GM21825 (cell line): ENCODE data around the gene PTEN.

Source experiments
- ATAC-seq: cut with Tn5 transposase; IDR thresholded peaks from one replicate; pipeline ENCODE4 v1.9.1; 2021; ENCODE audit warnings: mild to moderate bottlenecking, moderate library complexity; ENCODE audit not compliant: unreplicated experiment

PTEN gene

DNA sequence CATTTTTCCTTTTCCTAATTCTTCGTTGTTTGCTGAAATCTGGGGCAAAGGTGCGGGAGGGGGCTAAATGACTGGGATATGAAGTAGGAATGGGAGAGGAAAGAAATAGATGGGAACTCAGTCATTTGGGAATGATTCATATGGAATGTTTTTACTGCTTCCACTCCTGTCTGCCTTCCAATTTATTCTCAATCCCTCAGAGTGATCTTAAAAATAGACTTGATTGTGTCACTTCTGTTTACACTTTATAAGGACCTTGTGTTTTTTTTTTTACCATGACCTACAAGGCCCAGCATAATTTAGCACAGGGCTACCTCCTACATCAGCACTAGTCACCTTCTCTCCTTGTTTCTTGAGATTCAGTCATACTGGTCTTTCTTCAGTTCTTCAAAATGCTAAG, 97.9 kb downstream of the PTEN start:
- ATAC-seq, result no peak

DNA sequence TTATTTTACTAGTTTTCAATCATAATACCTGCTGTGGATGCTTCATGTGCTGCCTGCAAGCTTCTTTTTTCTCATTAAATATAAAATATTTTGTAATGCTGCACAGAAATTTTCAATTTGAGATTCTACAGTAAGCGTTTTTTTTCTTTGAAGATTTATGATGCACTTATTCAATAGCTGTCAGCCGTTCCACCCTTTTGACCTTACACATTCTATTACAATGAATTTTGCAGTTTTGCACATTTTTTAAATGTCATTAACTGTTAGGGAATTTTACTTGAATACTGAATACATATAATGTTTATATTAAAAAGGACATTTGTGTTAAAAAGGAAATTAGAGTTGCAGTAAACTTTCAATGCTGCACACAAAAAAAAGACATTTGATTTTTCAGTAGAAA, 103.0 kb downstream of the PTEN start:
- no peak for ATAC-seq

DNA sequence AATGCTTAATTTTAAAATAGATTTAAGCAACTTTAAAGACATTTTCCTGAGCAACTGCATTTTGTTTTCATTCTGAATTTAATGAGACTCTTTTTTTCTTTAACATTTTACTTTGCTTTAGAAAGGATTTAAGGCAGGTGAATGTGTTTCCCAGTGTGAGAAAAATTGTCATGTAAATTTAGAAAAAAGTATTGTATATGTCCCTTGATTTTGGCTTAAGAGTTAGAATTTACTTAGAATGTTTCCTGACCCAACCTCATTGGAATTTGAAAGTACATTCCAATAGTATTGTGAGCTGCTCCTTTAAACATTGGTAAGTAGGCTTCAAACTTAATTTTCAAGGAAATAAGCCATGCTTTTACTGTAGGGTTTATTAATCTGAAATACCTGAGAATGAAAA, 110.2 kb downstream of the PTEN start:
- ATAC-seq, result no peak

DNA sequence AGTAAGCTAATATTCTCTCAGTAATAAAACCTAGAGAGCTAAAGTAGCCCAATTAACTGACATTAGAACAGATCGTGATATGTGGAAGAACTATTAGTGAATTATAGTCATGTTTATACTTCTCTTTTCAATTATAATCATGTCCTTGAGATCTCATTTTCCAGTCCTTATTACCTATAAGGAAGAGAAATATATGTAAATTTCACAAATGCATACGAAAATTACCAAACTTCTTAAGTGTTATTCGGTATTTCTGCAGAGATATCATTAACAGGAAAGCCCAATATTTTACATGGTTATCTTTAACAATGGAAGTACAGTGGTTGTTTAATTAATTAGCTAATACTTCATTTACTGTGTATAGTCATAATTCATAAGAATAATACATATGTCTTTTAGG, 110.7 kb downstream of the PTEN start:
- ATAC-seq, result no peak

DNA sequence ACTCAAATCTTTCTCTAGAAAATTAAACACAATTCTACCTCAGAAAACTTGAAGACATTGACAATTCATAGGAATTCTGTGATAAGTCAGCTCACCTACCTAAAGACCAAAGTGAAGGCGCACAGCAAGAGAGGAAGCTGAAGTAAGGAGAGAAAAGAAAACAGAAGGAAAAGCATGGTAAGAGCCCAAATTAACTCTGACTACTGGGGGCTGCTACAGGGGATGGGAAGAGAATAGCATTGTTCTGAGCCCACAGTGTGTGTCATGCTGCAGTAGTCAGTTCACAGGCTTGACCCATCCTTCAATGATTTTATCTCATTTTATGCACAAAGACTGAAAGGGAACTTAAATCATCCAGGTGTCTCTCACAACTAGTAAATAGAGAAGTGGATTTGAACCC, 111.3 kb downstream of the PTEN start:
- ATAC-seq, result no peak

DNA sequence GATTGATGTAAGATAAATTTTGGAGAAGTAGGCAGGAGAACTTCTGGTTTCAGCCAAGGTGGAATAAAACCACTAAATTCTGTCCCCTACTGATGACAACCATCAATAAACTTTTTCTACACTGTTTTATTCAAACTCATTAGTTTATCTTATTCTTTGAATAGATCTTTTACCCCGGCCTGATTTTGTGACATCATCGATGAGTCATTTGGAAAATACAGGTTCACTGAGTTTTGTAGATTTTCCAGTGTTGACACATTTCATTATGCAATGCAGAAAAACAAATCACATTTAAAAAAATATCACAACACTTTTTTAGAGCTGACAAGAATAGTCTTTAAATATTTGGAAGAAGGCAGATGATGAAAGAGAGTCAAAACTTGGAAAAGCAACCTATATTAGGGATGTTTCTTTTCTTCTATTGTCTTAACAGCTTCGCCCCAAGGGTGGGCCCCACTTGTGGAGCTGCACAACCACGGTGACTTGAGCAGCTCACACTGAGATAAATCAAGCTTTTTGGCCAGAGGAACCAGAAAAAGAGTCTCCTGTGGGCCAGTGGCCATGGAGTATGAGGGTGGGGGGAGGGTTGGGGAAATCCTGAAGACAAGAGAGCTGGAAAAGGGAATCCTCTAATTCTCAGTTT, 112.8 kb downstream of the PTEN start:
- ATAC-seq, result no peak

DNA sequence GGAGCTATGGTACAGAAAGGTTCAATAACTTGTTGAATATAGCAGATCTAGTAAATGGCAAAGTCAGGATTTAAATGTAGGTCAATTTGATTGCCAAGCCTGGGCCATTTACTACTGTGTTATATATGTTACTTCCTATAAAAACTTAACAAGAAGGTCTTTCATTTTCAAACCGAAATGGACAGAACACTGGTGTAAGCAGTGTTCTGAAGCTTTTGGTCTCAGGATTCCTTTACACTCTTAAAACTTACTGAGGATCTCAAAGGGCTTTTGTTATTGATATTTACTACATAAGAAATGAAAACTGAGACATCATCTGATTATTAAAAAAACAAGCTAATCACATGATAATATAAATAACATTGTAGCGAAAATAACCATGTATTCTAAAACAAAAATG, 114.7 kb downstream of the PTEN start:
- ATAC-seq, result no peak

DNA sequence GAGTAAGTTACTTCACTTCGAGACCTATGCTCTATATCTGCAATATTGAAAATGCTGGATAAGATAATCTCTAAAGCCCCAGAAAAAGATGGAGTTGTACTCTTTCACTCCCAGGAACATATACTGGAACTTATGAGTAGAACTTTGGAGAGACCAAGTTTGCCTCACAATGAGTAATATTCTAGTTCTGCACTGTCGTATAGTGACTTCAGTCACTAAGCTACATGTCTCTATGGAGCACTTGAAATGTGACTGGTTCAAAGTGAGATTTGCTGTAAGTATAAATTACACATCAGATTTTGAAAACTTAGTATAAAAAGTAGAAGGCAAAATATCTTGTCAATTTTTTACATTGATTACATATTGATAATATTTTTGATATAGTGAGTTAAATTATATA, 116.4 kb downstream of the PTEN start:
- ATAC-seq, result no peak

DNA sequence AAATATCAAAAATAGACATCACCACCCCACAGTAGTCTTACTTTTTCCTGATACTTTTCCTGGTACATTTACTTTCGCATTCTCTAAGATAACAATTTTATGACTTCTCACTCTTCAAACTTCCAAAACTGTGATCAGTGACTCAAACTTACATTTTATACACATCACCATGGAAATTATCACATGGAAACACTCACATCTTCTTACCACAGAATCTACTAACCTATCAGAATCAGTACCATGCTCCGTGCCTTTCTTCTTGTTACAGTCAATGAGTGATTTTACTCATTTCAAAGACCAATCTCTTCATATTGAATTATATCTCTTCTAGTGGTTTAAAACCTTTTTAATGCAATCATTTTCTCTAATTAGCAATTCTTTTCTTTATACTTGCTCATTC, 120.3 kb downstream of the PTEN start:
- no peak for ATAC-seq

DNA sequence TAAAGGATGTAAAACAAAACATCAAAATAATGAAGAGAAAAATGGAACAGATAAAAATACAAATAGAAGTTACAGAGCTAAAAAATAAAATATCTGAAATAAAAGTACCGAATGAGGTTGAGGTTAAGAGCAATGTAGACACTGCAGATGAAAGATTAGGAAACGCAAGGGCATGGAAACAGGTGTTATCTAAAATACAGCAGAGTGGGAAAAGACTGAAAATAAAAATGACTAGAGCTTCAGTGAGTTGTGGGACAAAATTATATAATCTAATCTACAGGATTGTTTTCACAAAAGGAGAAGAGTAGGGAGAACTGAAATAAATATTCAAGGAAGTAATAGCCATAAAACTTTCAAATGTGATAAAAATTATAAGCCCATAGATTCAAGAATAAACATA, 123.8 kb downstream of the PTEN start:
- no peak for ATAC-seq

DNA sequence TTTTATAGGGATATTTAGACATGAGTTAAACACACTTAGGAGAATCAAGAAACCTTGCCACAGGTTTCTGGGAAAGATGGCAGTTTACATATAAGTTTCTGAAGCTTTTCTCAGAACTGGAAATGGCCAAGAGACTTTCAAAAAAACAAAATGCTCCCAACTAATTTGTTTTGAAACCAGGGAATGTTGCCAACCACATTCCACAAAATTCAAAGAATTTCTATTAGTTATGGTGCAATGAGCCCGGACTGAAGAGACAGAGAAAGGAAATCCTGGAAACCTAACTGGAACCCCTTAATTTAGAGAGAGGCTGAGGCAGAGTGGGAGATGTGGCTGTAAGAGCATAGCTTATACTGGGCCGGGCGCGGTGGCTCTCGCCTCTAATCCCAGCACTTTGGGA, 128.5 kb downstream of the PTEN start:
- no peak for ATAC-seq

DNA sequence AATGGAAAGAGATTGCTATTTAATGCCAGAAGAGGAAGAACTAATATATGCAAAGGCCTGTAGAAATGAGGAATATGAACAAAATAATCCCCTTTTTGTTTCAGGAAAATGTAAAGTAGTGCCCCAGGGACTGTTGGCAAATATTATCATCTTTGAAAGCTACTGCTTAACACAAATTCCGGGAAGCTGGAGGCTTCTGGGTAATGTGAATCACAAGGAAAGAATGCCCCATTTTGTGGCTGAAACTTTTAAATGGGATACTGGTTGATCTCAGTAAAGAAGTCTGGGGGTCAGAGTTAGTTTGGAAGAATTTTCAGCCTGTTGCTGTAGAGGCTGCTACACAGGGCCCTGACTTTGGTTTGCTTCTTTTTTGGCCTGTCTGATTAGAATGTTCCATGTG, 141.0 kb downstream of the PTEN start:
- no peak for ATAC-seq

DNA sequence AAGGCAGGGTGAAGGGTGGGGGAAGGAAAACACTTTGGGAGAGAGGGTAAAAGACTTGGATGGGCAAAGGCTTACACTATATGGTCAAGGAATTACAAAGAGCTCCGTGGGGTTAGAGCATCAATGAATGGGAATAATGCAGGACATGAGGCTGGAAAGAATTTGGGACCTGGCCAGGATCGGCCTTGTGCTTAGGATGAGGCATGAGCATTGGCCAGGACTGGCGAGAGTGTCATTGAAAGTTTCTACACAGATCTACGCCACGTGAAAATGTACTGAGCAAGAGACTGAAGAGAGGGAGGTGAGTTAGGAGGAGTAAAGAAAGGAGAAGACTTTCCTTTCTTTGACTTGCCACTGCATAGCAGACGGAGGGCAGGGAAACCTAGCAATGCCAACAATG, 142.8 kb downstream of the PTEN start:
- no peak for ATAC-seq

DNA sequence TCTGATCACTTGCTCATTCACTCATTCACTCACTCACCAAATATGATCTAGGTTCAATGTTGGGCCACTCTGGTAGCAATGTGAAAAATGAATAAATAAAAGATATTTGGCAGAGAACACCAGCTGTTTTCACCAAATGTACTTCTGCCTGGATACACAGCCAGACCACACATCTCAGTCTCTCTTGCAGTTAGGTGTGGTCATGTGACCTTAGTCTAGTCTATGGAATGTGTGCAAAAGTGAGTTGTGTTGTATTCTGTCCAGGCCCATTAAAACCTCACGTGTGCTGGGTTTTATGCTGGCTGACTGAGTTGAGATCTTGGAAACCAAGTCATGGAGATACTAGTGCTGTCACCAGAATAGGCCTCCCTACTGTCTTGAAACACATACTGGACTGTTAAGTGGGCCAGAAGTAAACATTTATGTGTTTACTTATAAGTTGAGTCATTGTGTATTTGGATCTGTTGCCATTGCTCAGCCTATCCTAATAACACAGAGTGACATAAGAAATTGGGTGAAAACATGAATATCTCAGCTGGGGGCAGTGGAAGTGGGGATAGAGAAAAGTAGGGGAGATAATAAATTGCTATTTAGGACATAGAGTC, 145.5 kb downstream of the PTEN start:
- ATAC-seq, result no peak

DNA sequence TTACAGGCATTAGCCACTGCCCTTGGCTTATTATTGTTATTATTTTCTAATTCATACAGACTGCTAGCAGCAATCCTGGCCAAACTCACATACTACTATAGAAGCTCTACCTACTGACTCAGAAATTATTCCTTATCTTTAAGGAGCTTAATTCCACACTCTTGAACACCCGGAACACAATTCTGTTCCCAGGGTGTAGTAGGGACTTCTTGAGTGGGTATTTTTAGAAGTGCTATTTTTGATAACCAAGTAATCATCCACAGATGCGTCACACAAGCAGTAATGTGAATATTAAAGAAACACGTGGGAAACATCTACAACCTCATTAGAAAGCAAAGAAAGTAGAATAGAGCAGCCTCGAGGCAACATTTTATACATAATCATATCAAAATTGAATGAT, 149.2 kb downstream of the PTEN start:
- no peak for ATAC-seq

DNA sequence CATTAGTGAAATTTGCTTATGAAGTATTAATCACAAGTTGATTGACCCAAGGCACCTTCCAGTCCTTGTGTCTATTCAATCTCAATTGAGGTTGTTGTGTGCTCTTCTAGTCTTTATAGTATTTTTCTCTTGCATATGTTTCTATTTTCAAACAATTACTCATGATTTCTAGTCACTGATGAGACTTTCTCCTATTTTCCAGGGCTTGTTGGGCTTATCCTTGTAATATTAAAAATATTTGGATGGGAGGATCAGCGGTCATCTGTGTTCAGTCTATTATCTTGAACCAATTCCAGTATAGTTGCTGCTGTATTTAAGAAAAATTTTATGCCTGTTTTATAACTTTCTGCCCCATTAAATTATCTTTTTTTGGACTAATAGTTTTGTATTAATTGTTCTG, 154.4 kb downstream of the PTEN start:
- no peak for ATAC-seq

DNA sequence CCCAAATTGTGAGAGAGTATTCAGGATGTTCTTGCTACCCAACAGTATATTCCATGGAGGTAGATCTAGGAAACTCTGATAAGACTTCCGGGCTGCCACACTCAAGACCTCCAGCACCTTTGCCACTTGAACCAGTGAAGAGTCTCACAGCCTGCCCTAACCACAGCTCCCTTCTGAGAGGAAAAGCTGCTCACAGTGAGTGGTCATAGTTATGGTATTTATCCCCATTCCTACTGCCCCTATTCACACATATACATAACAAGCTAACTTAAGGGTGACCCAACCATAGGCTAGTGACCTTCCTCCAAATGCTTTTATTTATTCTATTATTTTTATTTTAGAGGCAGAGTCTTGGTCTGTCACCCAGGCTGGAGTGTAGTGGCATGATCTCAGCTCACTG, 156.3 kb downstream of the PTEN start:
- ATAC-seq, result no peak
